Nephron progenitor cell (in vitro differentiated cells): ENCODE data around the gene PGAM5.

Experiments
- DNase-seq: peaks from one replicate; pipeline ENCODE4 v3.0.0; 2021
- H3K27ac Mint-ChIP-seq: 2 replicates; pipeline ENCODE4 v1.8.0; 2021; ENCODE audit warnings: mild to moderate bottlenecking, moderate library complexity, mixed read lengths
- H3K27me3 Mint-ChIP-seq: 2 replicates; pipeline ENCODE4 v1.8.0; 2021; ENCODE audit warnings: mild to moderate bottlenecking, low read depth, mixed read lengths; ENCODE audit not compliant: poor library complexity
- H3K36me3 Mint-ChIP-seq: 2 replicates; pipeline ENCODE4 v1.8.0; 2021; ENCODE audit warnings: low read depth, mixed read lengths
- H3K4me1 Mint-ChIP-seq: 2 replicates; pipeline ENCODE4 v1.8.0; 2021; ENCODE audit warnings: mixed read lengths
- H3K4me3 Mint-ChIP-seq: 2 replicates; pipeline ENCODE4 v1.8.0; 2021; ENCODE audit warnings: mild to moderate bottlenecking, moderate library complexity, mixed read lengths
- H3K9me3 Mint-ChIP-seq: 2 replicates; pipeline ENCODE4 v1.8.0; 2021; ENCODE audit warnings: mild to moderate bottlenecking, moderate library complexity, mixed read lengths
- CTCF ChIP-seq: fragments of 200-600 bp; sonication (generic); IDR thresholded peaks from 2 replicates; pipeline ENCODE4 v1.5.0; 2021; ENCODE audit warnings: antibody characterized with exemption

PGAM5 gene

GRCh38 chr12:132695431-132695830, 15.2 kb upstream of the PGAM5 start:
- DNase-seq, result no peak
- H3K36me3 Mint-ChIP-seq, result peaks cover 34% of the 10 kb centered on the region
- H3K27me3 Mint-ChIP-seq, result peaks cover 2% of the 10 kb centered on the region
- H3K27ac Mint-ChIP-seq, result no peak overlapping the region
- TF ChIP-seq CTCF, result no peak
- peaks cover 3% of the 10 kb centered on the region for H3K4me1 Mint-ChIP-seq
- no peak overlapping the region for H3K4me3 Mint-ChIP-seq
- H3K9me3 Mint-ChIP-seq, result no peaks in the 10 kb centered on the region

GRCh38 chr12:132698341-132698740, 12.3 kb upstream of the PGAM5 start:
- H3K36me3 Mint-ChIP-seq, result peaks cover 36% of the 10 kb centered on the region
- peaks cover 14% of the 10 kb centered on the region for H3K4me1 Mint-ChIP-seq
- H3K9me3 Mint-ChIP-seq, result no peaks in the 10 kb centered on the region
- H3K27ac Mint-ChIP-seq, result no peak overlapping the region
- H3K27me3 Mint-ChIP-seq, result peaks cover 6% of the 10 kb centered on the region
- DNase-seq, result no peak
- no peak for TF ChIP-seq CTCF
- no peak overlapping the region for H3K4me3 Mint-ChIP-seq

- peaks cover 3% of the 10 kb centered on the region for H3K27me3 Mint-ChIP-seq
- no peaks in the 10 kb centered on the region for H3K9me3 Mint-ChIP-seq
- H3K36me3 Mint-ChIP-seq, result peaks cover 46% of the 10 kb centered on the region
- H3K4me3 Mint-ChIP-seq, result no peak overlapping the region
- no peak for DNase-seq
- peaks cover 26% of the 10 kb centered on the region for H3K4me1 Mint-ChIP-seq
- no peak for TF ChIP-seq CTCF
- peak overlapping the region; percentile 9 for H3K27ac Mint-ChIP-seq
Observed at GRCh38 chr12:132700212-132700822, 10.3 kb upstream of the PGAM5 start.

- H3K4me1 Mint-ChIP-seq, result peaks cover 32% of the 10 kb centered on the region
- peaks cover 7% of the 10 kb centered on the region for H3K9me3 Mint-ChIP-seq
- peaks cover 3% of the 10 kb centered on the region for H3K27me3 Mint-ChIP-seq
- DNase-seq, result no peak
- peak overlapping the region; percentile 94 for H3K27ac Mint-ChIP-seq
- H3K4me3 Mint-ChIP-seq, result no peak overlapping the region
- H3K36me3 Mint-ChIP-seq, result peaks cover 47% of the 10 kb centered on the region
- no peak for TF ChIP-seq CTCF
Observed at GRCh38 chr12:132702640-132703039, 8.0 kb upstream of the PGAM5 start.

- Mint-ChIP-seq H3K36me3 (peaks cover 45% of the 10 kb centered on the region), H3K27ac (peak overlapping the region; percentile 94), H3K9me3 (peaks cover 14% of the 10 kb centered on the region), H3K4me1 (peaks cover 32% of the 10 kb centered on the region), H3K27me3 (peaks cover 3% of the 10 kb centered on the region), H3K4me3 (peak overlapping the region; percentile 24)
- no peak for TF ChIP-seq CTCF
- DNase-seq, result no peak
Observed at GRCh38 chr12:132703641-132704040, 7.0 kb upstream of the PGAM5 start.

- peaks cover 33% of the 10 kb centered on the region for H3K4me1 Mint-ChIP-seq
- peaks cover 14% of the 10 kb centered on the region for H3K9me3 Mint-ChIP-seq
- no peak overlapping the region for H3K4me3 Mint-ChIP-seq
- H3K27ac Mint-ChIP-seq, result peak overlapping the region; percentile 10
- H3K27me3 Mint-ChIP-seq, result peaks cover 6% of the 10 kb centered on the region
- peaks cover 31% of the 10 kb centered on the region for H3K36me3 Mint-ChIP-seq
- TF ChIP-seq CTCF, result no peak
- no peak for DNase-seq
Observed at GRCh38 chr12:132707241-132707640, 3.4 kb upstream of the PGAM5 start.
